Adrenal gland (tissue), 5 donors: Measurements from ENCODE around the gene ERI3.

ENCODE experiments used
- POLR2A ChIP-seq, 2 donors: fragments of 450-650 bp; IDR thresholded peaks; one replicate each; pipeline ENCODE4 v1.6.1; 2017; ENCODE audit warnings: antibody characterized with exemption in 2 of 2, mild to moderate bottlenecking in 2 of 2, moderate library complexity in 1 of 2
- TF ChIP-seq, protein P1 (sequence below), 6 experiments: fragments of 450-650 bp in 4 of 6; fragments of 200-600 bp in 2 of 6; sonication (generic) in 1 of 6; IDR thresholded peaks; 1 replicate in 5 of 6; 2 replicates in 1 of 6; pipeline versions ENCODE4 v1.5.1 to v1.8.0; 2016 to 2021; ENCODE audit warnings: antibody characterized with exemption in 6 of 6, mild to moderate bottlenecking in 2 of 6, moderate library complexity in 1 of 6
- donor health status: DM: no; HTN: no; CAD: no.

DNA sequence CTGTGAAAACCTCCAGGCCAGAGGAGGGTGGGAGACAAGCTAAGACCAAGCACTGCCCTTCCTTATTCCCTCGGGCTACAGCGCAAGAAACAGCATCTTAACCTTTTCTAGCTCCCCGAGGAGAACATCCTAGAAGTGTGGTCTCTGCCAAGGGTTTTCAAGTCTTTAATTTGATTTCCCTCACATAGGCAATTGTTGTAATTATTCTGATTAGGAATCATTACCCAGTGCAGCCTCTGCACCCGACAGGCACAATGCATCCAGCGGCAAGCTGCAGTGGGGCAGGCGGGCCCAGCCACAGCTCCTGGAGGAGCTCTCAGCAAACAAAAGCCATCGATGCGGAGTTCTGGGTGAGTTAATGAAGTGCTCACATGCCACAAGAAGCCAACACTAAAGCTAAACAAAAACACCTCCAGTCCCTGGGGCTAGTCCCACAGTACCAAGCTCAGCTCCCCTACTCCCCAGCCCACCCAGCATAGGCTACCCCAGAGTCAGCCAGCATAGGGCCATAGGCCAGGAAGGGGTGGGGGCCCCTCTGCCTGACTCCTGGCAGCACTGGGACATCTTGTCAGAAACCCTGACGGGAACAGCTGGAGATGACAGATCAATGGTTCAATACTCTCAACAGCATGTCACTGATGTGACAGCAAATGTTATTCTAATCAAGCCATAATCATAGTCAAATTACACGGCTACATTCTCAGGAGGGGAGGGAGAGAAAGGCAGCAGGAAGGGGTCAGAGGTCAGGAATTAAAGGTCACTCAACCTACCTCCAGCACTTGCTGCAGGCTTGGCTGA, 42.5 kb downstream of the ERI3 start:
- TF ChIP-seq, protein P1, sequence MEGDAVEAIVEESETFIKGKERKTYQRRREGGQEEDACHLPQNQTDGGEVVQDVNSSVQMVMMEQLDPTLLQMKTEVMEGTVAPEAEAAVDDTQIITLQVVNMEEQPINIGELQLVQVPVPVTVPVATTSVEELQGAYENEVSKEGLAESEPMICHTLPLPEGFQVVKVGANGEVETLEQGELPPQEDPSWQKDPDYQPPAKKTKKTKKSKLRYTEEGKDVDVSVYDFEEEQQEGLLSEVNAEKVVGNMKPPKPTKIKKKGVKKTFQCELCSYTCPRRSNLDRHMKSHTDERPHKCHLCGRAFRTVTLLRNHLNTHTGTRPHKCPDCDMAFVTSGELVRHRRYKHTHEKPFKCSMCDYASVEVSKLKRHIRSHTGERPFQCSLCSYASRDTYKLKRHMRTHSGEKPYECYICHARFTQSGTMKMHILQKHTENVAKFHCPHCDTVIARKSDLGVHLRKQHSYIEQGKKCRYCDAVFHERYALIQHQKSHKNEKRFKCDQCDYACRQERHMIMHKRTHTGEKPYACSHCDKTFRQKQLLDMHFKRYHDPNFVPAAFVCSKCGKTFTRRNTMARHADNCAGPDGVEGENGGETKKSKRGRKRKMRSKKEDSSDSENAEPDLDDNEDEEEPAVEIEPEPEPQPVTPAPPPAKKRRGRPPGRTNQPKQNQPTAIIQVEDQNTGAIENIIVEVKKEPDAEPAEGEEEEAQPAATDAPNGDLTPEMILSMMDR (IDR thresholded peaks at IDR 0.05), result no peak
- no peak for TF ChIP-seq POLR2A (IDR thresholded peaks at IDR 0.05)
